Sciatic nerve (tissue), 1 donor: ENCODE measurements around the gene NELL2. TPM values are rescaled to one million over a fixed set of nuclear protein-coding genes. Genes with fewer than 3 reads are reported as not detected.

ENCODE experiments used
- total RNA-seq: library from RNA; stranded (reverse); fragmentation: NEBNext Ultra II Directional; extraction: Animal tissue kit (Norgen Biotek cat#: 25700); gene quantifications from one replicate; pipeline ENCODE4 v1.2.1, GENCODE V29; 2021
- donor health status: DM: no; HTN: no; CAD: no.

Gene NELL2
- total RNA-seq, 1 donor from 2014 or later, result 2.4 TPM

Other genes starting within 250 kb of the NELL2 start
- 0.13 TPM for gene DBX2, start 174.8 kb upstream of the NELL2 start, total RNA-seq